Measurements from ENCODE around the gene CORO1C. TPM values are rescaled to one million over a fixed set of nuclear protein-coding genes. Genes with fewer than 3 reads are reported as not detected.

Gene CORO1C
- total RNA-seq, 4 donors from 2014 or later: 24.7 to 47.6 (median 30.9) TPM

- Histone ChIP-seq H3K4me3 (no peak overlapping the region), H3K27ac (no peak overlapping the region), H3K4me1 (peaks cover 3 to 8% of the 10 kb centered on the region in 2 donors), H3K27me3 (no peaks in the 10 kb centered on the region), H3K9me3 (no peaks in the 10 kb centered on the region), H3K36me3 (peaks cover 9 to 91% of the 10 kb centered on the region in 2 donors)
- in situ Hi-C loops (cut with MboI; ENCODE audit: low sequenced_read_pairs in 4 of 4): loop anchor here (25.0 kb wide), 2 partner anchors 313 to 438 kb away; partner anchors contain the start of genes ALKBH2 (in 2 of the 4) and UNG (in 2 of the 4)
- DNase-seq (no peak), ATAC-seq (no peak)
- TF ChIP-seq POLR2A (IDR thresholded peaks at IDR 0.05) (no peak), CTCF (IDR thresholded peaks at IDR 0.05 in 4 of 5, conservative IDR thresholded peaks at IDR 0.05 in 1 of 5) (no peak)
- intact Hi-C loops (cut with DNase I; ENCODE audit: low total_unique reads): no loop called here
Measured at GRCh38 chr12:108649126-108649525, 82.2 kb downstream of the CORO1C start.

GRCh38 chr12:108648371-108648770 is 82.9 kb downstream of the CORO1C start:
- in situ Hi-C loops (cut with MboI; ENCODE audit: low sequenced_read_pairs in 4 of 4): loop anchor here (25.0 kb wide), 2 partner anchors 314 to 439 kb away; partner anchors contain the start of genes ALKBH2 (in 2 of the 4) and UNG (in 2 of the 4)
- intact Hi-C loops (cut with DNase I; ENCODE audit: low total_unique reads): no loop called here
- no peak for TF ChIP-seq POLR2A (IDR thresholded peaks at IDR 0.05)

GRCh38 chr12:108647585-108648287 is 83.6 kb downstream of the CORO1C start:
- in situ Hi-C loops (cut with MboI; ENCODE audit: low sequenced_read_pairs in 4 of 4): loop anchor here (25.0 kb wide), 2 partner anchors 315 to 440 kb away; partner anchors contain the start of genes ALKBH2 (in 2 of the 4) and UNG (in 2 of the 4)
- peaks cover 9 to 77% of the 10 kb centered on the region in 2 donors for H3K36me3 ChIP-seq
- ATAC-seq: no peak
- DNase-seq: no peak
- H3K9me3 ChIP-seq: no peaks in the 10 kb centered on the region
- no peak overlapping the region for H3K4me3 ChIP-seq
- no peaks in the 10 kb centered on the region for H3K27me3 ChIP-seq
- intact Hi-C loops (cut with DNase I; ENCODE audit: low total_unique reads): no loop called here
- no peak overlapping the region for H3K27ac ChIP-seq
- TF ChIP-seq CTCF (IDR thresholded peaks at IDR 0.05 in 4 of 5, conservative IDR thresholded peaks at IDR 0.05 in 1 of 5): no peak
- no peak for TF ChIP-seq POLR2A (IDR thresholded peaks at IDR 0.05)
- peaks cover 16 to 22% of the 10 kb centered on the region in 2 donors for H3K4me1 ChIP-seq

More at GRCh38 chr12:108648371-108648770, 82.9 kb downstream of the CORO1C start:
- ATAC-seq (no peak), DNase-seq (no peak)
- no peaks in the 10 kb centered on the region for H3K27me3 ChIP-seq
- H3K4me1 ChIP-seq: peaks cover 10 to 16% of the 10 kb centered on the region in 2 donors
- H3K9me3 ChIP-seq: no peaks in the 10 kb centered on the region
- no peak overlapping the region for H3K4me3 ChIP-seq
- no peak overlapping the region for H3K27ac ChIP-seq
- H3K36me3 ChIP-seq: peaks cover 9 to 83% of the 10 kb centered on the region in 2 donors

- in situ Hi-C loops (cut with MboI; ENCODE audit: low sequenced_read_pairs in 4 of 4) (loop anchor here (25.0 kb wide), 2 partner anchors 315 to 440 kb away; partner anchors contain the start of genes ALKBH2 (in 2 of the 4) and UNG (in 2 of the 4)), intact Hi-C loops (cut with DNase I; ENCODE audit: low total_unique reads) (no loop called here)
- Histone ChIP-seq H3K4me1 (peaks cover 21 to 29% of the 10 kb centered on the region in 2 donors), H3K27ac (no peak overlapping the region), H3K4me3 (no peak overlapping the region), H3K9me3 (no peaks in the 10 kb centered on the region), H3K36me3 (peaks cover 8 to 68% of the 10 kb centered on the region in 2 donors), H3K27me3 (no peaks in the 10 kb centered on the region)
- ATAC-seq (no peak), DNase-seq (no peak)
- TF ChIP-seq CTCF (IDR thresholded peaks at IDR 0.05 in 4 of 5, conservative IDR thresholded peaks at IDR 0.05 in 1 of 5) (no peak), POLR2A (IDR thresholded peaks at IDR 0.05) (no peak)
Measured at GRCh38 chr12:108646600-108647579, 84.4 kb downstream of the CORO1C start.
